ENCODE results near the gene VWA8.

Gene VWA8

DNA sequence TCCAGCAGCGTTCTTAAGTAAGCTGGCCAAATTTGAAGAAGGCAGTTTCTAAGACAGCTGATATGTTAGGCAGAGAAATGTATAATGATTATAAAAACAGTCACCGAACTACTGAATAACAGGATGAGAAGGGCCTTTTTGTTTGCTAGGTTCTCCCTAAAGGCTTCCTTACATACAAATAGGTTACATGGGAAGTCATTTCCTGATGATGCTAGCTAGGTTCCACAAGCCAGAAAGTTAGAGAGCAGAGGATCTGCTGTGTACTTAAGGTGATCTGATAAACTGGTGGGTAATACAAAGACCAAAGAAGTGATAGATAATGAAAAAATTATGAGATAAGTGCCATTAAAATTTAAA lies 139.7 kb downstream of the VWA8 start:
- no peak for ATAC-seq
- TF ChIP-seq ZNF8 (CRISPR knock-in tag; IDR thresholded peaks at IDR 0.05) (no peak), SNAI2 (CRISPR knock-in tag; IDR thresholded peaks at IDR 0.05) (no peak), ZFP30 (CRISPR knock-in tag; IDR thresholded peaks at IDR 0.05) (no peak), BACH2 (CRISPR knock-in tag; IDR thresholded peaks at IDR 0.05; ENCODE audit: borderline replicate concordance) (no peak), PPARA (CRISPR knock-in tag; IDR thresholded peaks at IDR 0.05; ENCODE audit: borderline replicate concordance) (no peak), ARNTL (CRISPR knock-in tag; IDR thresholded peaks at IDR 0.05; ENCODE audit: borderline replicate concordance, low read depth) (no peak), ZNF70 (CRISPR knock-in tag; IDR thresholded peaks at IDR 0.05) (no peak), OSR1 (CRISPR knock-in tag; IDR thresholded peaks at IDR 0.05) (no peak), CSDC2 (CRISPR knock-in tag; IDR thresholded peaks at IDR 0.05) (no peak), ZNF565 (CRISPR knock-in tag; conservative IDR thresholded peaks at IDR 0.05; ENCODE audit: low read depth) (no peak), ESRRG (CRISPR knock-in tag; IDR thresholded peaks at IDR 0.05) (no peak), ZC3H10 (CRISPR knock-in tag; IDR thresholded peaks at IDR 0.05) (no peak), RARB (CRISPR knock-in tag; IDR thresholded peaks at IDR 0.05) (no peak), GLIS3 (CRISPR knock-in tag; IDR thresholded peaks at IDR 0.05) (no peak)
- TF ChIP-seq, protein P1, sequence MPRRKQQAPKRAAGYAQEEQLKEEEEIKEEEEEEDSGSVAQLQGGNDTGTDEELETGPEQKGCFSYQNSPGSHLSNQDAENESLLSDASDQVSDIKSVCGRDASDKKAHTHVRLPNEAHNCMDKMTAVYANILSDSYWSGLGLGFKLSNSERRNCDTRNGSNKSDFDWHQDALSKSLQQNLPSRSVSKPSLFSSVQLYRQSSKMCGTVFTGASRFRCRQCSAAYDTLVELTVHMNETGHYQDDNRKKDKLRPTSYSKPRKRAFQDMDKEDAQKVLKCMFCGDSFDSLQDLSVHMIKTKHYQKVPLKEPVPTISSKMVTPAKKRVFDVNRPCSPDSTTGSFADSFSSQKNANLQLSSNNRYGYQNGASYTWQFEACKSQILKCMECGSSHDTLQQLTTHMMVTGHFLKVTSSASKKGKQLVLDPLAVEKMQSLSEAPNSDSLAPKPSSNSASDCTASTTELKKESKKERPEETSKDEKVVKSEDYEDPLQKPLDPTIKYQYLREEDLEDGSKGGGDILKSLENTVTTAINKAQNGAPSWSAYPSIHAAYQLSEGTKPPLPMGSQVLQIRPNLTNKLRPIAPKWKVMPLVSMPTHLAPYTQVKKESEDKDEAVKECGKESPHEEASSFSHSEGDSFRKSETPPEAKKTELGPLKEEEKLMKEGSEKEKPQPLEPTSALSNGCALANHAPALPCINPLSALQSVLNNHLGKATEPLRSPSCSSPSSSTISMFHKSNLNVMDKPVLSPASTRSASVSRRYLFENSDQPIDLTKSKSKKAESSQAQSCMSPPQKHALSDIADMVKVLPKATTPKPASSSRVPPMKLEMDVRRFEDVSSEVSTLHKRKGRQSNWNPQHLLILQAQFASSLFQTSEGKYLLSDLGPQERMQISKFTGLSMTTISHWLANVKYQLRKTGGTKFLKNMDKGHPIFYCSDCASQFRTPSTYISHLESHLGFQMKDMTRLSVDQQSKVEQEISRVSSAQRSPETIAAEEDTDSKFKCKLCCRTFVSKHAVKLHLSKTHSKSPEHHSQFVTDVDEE (CRISPR knock-in tag; IDR thresholded peaks at IDR 0.05) = no peak
- TF ChIP-seq, protein P2, sequence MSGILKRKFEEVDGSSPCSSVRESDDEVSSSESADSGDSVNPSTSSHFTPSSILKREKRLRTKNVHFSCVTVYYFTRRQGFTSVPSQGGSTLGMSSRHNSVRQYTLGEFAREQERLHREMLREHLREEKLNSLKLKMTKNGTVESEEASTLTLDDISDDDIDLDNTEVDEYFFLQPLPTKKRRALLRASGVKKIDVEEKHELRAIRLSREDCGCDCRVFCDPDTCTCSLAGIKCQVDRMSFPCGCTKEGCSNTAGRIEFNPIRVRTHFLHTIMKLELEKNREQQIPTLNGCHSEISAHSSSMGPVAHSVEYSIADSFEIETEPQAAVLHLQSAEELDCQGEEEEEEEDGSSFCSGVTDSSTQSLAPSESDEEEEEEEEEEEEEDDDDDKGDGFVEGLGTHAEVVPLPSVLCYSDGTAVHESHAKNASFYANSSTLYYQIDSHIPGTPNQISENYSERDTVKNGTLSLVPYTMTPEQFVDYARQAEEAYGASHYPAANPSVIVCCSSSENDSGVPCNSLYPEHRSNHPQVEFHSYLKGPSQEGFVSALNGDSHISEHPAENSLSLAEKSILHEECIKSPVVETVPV (CRISPR knock-in tag; IDR thresholded peaks at IDR 0.05) = no peak
- TF ChIP-seq, protein P3, sequence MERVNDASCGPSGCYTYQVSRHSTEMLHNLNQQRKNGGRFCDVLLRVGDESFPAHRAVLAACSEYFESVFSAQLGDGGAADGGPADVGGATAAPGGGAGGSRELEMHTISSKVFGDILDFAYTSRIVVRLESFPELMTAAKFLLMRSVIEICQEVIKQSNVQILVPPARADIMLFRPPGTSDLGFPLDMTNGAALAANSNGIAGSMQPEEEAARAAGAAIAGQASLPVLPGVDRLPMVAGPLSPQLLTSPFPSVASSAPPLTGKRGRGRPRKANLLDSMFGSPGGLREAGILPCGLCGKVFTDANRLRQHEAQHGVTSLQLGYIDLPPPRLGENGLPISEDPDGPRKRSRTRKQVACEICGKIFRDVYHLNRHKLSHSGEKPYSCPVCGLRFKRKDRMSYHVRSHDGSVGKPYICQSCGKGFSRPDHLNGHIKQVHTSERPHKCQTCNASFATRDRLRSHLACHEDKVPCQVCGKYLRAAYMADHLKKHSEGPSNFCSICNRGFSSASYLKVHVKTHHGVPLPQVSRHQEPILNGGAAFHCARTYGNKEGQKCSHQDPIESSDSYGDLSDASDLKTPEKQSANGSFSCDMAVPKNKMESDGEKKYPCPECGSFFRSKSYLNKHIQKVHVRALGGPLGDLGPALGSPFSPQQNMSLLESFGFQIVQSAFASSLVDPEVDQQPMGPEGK (CRISPR knock-in tag; IDR thresholded peaks at IDR 0.05; ENCODE audit: borderline replicate concordance) = no peak
- TF ChIP-seq, protein P4, sequence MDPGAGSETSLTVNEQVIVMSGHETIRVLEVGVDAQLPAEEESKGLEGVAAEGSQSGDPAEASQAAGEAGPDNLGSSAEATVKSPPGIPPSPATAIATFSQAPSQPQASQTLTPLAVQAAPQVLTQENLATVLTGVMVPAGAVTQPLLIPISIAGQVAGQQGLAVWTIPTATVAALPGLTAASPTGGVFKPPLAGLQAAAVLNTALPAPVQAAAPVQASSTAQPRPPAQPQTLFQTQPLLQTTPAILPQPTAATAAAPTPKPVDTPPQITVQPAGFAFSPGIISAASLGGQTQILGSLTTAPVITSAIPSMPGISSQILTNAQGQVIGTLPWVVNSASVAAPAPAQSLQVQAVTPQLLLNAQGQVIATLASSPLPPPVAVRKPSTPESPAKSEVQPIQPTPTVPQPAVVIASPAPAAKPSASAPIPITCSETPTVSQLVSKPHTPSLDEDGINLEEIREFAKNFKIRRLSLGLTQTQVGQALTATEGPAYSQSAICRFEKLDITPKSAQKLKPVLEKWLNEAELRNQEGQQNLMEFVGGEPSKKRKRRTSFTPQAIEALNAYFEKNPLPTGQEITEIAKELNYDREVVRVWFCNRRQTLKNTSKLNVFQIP (CRISPR knock-in tag; IDR thresholded peaks at IDR 0.05; ENCODE audit: borderline replicate concordance, low read depth) = no peak

DNA sequence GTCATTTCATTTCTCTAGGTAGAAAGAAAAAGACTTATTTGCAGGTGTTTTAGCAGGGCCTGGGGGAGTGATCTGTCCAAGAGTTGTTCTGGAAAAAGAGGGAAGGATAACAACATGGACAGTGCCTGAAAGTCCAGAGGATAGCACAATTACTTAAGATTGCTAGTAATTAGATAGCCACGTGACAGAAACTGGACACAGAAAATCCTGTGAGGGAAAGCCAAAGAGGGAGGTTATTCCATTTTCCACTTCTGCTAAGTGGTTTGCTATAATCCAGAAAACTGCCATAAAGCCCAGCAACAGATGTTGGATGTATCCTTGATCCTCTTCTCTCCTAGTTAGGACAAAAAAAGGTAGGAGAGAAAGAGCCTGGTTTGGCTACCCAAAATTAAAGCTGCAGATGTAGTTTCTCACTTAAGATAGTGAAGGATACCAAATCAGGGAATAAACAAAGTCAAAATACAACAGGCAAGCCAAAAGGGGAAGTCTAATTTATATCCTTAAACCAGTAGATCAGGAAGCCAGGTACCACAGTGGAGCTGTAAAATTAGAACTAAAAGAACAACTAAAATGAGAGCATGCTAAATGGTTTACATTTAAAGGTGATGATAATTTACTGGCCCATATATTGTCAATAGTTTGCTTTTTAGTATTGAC lies 140.2 kb downstream of the VWA8 start:
- no peak for ATAC-seq
- TF ChIP-seq, protein P2 (CRISPR knock-in tag; IDR thresholded peaks at IDR 0.05) = no peak
- TF ChIP-seq ARNTL (CRISPR knock-in tag; IDR thresholded peaks at IDR 0.05; ENCODE audit: borderline replicate concordance, low read depth) = no peak

DNA sequence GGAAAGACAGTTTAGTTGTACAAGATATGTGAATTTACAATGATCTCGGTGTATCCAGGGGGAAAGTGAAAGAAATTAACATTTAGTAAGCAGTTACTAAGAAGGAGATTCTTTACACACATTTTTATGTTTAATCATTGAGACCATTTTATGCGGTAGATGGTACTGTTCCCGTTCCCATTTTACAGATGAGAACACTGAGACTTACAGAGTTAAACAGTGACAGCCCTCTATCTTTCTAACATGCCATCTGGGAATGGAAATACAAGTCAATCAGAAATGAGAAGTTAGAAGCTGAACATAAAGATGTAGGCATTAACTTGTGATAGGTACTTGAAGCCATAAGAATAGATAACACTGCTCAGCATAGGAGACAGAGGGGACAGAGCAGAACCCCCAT lies 144.9 kb downstream of the VWA8 start:
- ATAC-seq = no peak
- no peak for TF ChIP-seq RARB (CRISPR knock-in tag; IDR thresholded peaks at IDR 0.05)
- no peak for TF ChIP-seq SNAI2 (CRISPR knock-in tag; IDR thresholded peaks at IDR 0.05)
- no peak for TF ChIP-seq TOX (CRISPR knock-in tag; IDR thresholded peaks at IDR 0.05; ENCODE audit: borderline replicate concordance)
- no peak for TF ChIP-seq ZC3H10 (CRISPR knock-in tag; IDR thresholded peaks at IDR 0.05)
- TF ChIP-seq GLIS3 (CRISPR knock-in tag; IDR thresholded peaks at IDR 0.05) = no peak
- TF ChIP-seq ARNTL (CRISPR knock-in tag; IDR thresholded peaks at IDR 0.05; ENCODE audit: borderline replicate concordance, low read depth) = no peak
- TF ChIP-seq ZNF565 (CRISPR knock-in tag; conservative IDR thresholded peaks at IDR 0.05; ENCODE audit: low read depth) = no peak
- TF ChIP-seq CSDC2 (CRISPR knock-in tag; IDR thresholded peaks at IDR 0.05) = no peak
- TF ChIP-seq ZFP3 (CRISPR knock-in tag; IDR thresholded peaks at IDR 0.05) = no peak
- TF ChIP-seq, protein P2 (CRISPR knock-in tag; IDR thresholded peaks at IDR 0.05) = no peak
- no peak for TF ChIP-seq ZNF8 (CRISPR knock-in tag; IDR thresholded peaks at IDR 0.05)
- TF ChIP-seq PPARA (CRISPR knock-in tag; IDR thresholded peaks at IDR 0.05; ENCODE audit: borderline replicate concordance) = no peak
- TF ChIP-seq, protein P4 (CRISPR knock-in tag; IDR thresholded peaks at IDR 0.05; ENCODE audit: borderline replicate concordance, low read depth) = no peak
